ENCODE measurements around the gene FAM163B. TPM values are rescaled to one million over a fixed set of nuclear protein-coding genes. Genes with fewer than 3 reads are reported as not detected.
A peak's percentile ranks its signal among the peaks of the same experiment; 100 is the strongest.

Gene FAM163B
- total and polyA plus RNA-seq, 2 of the 8 experiments (the other 6 are each of a cell fraction or from before 2014, with no cell fraction given) = 0.63 to 1.0 TPM

DNA sequence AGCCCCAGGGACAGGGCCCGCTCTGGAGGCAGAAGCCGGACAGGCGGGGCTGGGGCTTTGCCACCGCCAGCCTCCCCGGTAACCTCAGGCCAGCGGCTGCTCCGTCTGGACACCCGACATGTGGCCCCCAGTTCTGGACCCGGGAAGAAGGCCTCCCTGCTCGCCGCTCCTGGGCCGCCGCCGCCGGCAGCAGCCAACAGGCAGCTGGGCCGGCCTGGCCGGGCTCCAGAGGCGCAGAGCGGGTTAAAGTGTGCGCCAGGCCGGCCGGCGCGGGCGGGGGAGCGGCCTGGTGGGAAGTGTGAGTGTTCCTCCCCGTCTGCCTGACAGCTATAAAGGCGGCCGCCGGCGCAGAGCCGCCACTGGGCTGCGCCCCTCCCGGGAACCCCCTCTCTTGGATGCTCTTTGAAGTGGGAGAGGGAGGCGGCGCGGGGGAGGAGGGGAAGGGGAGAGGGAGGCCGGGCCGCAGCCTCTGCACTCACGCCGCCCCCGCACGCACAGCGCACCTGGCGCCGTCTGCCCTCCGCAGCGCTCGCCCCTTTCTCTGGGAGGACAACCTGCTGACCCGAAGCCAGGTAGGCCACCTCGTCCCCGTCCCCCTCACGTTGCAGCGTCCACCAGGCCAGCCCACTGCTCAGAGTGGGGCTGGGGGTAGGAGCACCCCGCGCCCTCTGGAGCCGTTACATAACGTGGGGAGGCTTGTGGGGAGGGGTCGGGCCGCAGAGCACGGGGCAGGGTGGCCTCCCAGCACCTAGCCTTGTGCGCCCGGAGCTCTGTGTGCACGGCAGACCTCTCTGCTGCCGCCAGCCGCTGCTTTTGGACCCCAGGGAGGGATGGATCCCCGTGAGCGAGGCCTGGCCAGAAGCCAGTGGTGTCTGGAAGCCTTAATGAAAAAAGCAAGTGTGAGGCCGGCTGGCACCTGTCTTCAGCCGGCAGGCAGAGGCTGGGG, 74.6 kb downstream of the FAM163B start, which contains the start of gene ADAMTSL2 (continued):
- TF ChIP-seq EP300 (IDR thresholded peaks at IDR 0.05; ENCODE audit: borderline replicate concordance in 1 of 2, low read depth in 2 of 2, low read length in 2 of 2) = no peak
- no peak for TF ChIP-seq SRF (IDR thresholded peaks at IDR 0.05; ENCODE audit: low read depth, low read length)
- no peak for TF ChIP-seq POLR2AphosphoS5 (IDR thresholded peaks at IDR 0.05; ENCODE audit: low read depth, low read length)
- TF ChIP-seq SIRT6 (IDR thresholded peaks at IDR 0.05; ENCODE audit: low read length) = no peak
- TF ChIP-seq GABPA (IDR thresholded peaks at IDR 0.05; ENCODE audit: borderline replicate concordance, insufficient read depth, low read length) = peak; percentile 50; the same call in 1 of the 2 replicates
- no peak for TF ChIP-seq PHF8 (conservative IDR thresholded peaks at IDR 0.05; ENCODE audit: low read depth, low read length)
- TF ChIP-seq, protein P1, sequence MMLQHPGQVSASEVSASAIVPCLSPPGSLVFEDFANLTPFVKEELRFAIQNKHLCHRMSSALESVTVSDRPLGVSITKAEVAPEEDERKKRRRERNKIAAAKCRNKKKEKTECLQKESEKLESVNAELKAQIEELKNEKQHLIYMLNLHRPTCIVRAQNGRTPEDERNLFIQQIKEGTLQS (IDR thresholded peaks at IDR 0.05; ENCODE audit: insufficient read depth, low read depth, low read length) = no peak
- TF ChIP-seq YY1 (IDR thresholded peaks at IDR 0.05; ENCODE audit: low read depth, low read length) = no peak
- TF ChIP-seq CEBPB (IDR thresholded peaks at IDR 0.05; ENCODE audit: low read depth, low read length) = no peak
- TF ChIP-seq SUZ12 (IDR thresholded peaks at IDR 0.05; ENCODE audit: low read length) = no peak
- TF ChIP-seq BCL11A (IDR thresholded peaks at IDR 0.05; ENCODE audit: low read depth in 2 of 2, low read length in 2 of 2) = no peak
- TF ChIP-seq POU5F1 (IDR thresholded peaks at IDR 0.05; ENCODE audit: low read depth, low read length) = no peak
- no peak for TF ChIP-seq KDM1A (IDR thresholded peaks at IDR 0.05; ENCODE audit: borderline replicate concordance, low read length)
- peak; percentile 91 for TF ChIP-seq EGR1 (IDR thresholded peaks at IDR 0.05; ENCODE audit: borderline replicate concordance, low read depth, low read length)
- TF ChIP-seq POLR2A (IDR thresholded peaks at IDR 0.05; ENCODE audit: control extremely low read depth in 1 of 2, low read depth in 2 of 2, low read length in 2 of 2) = no peak
- TF ChIP-seq, protein P2, sequence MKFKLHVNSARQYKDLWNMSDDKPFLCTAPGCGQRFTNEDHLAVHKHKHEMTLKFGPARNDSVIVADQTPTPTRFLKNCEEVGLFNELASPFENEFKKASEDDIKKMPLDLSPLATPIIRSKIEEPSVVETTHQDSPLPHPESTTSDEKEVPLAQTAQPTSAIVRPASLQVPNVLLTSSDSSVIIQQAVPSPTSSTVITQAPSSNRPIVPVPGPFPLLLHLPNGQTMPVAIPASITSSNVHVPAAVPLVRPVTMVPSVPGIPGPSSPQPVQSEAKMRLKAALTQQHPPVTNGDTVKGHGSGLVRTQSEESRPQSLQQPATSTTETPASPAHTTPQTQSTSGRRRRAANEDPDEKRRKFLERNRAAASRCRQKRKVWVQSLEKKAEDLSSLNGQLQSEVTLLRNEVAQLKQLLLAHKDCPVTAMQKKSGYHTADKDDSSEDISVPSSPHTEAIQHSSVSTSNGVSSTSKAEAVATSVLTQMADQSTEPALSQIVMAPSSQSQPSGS (IDR thresholded peaks at IDR 0.05; ENCODE audit: low read length) = no peak
- TF ChIP-seq, protein P3, sequence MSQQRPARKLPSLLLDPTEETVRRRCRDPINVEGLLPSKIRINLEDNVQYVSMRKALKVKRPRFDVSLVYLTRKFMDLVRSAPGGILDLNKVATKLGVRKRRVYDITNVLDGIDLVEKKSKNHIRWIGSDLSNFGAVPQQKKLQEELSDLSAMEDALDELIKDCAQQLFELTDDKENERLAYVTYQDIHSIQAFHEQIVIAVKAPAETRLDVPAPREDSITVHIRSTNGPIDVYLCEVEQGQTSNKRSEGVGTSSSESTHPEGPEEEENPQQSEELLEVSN (IDR thresholded peaks at IDR 0.05) = no peak
- TF ChIP-seq RFX5 (IDR thresholded peaks at IDR 0.05; ENCODE audit: borderline replicate concordance, low read depth, low read length) = no peak

Measured in H1 (cell line).